Measurements from ENCODE around the gene TMEM208.

Gene TMEM208

DNA sequence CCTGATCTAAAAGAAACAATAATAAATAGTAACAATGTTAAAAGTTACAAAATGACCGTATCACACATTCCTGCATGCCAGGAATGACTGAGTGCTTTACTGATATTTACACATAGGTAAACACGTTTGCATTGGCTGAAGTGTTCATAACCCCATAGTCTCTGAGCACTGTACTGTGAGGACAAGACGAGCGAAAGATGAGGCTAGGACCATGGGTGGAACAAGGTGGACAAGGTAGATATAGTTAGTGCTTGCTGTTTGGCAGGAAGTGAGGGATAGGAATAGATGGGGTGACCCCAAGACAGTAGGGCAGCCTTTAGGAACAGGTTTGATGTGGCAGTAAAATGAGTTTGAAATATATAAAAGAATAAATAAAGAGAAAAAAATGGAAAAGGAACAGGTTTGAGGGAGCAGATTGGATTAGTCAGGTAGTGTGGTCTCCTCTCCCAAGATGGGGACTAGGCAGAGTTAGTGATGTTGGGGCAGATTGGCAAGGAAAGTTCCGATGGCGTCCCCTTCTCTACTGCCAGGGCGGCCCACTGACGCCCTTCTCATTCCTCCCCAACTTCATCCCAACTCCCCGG is 35.4 kb upstream of the TMEM208 start:
- in situ Hi-C loops (cut with MboI; ENCODE audit: low sequenced_read_pairs), result no loop called here

DNA sequence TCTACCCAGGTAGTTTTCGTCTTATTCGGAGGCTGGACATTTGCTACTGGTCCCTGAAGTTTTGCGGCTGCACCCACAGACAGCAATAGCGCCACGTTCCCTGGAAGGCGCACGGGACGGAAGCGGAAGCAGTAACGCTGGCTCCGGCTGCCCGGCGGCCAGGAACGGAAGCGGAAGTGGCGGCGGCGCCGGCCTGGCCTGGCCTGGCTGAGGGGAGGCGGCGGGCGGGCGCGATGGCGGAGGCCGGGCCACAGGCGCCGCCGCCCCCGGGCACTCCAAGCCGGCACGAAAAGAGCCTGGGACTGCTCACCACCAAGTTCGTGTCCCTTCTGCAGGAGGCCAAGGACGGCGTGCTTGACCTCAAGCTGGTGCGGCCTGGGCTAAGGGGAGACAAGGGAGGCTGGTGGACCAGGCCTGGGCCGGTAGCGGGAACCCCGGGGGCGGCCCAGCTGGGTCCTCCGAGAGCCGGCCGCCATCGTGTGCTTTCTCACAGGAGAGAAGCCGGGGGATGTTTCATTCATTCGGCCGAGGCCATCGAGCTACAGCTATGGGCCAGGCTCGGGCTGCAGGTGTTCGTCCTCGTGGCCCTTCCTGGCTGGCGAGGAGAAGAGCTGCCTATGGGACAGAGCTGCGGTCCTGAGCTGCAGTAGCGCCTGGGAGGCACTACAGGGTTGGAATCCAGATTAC is 34.8 kb upstream of the TMEM208 start, which contains the start of gene E2F4:
Gene E2F4 (plus strand): TSS at position 161 of the 687 bp plus-strand sequence. CDS start 73 bp downstream, at position 234.
- in situ Hi-C loops (cut with MboI; ENCODE audit: low sequenced_read_pairs), result no loop called here

DNA sequence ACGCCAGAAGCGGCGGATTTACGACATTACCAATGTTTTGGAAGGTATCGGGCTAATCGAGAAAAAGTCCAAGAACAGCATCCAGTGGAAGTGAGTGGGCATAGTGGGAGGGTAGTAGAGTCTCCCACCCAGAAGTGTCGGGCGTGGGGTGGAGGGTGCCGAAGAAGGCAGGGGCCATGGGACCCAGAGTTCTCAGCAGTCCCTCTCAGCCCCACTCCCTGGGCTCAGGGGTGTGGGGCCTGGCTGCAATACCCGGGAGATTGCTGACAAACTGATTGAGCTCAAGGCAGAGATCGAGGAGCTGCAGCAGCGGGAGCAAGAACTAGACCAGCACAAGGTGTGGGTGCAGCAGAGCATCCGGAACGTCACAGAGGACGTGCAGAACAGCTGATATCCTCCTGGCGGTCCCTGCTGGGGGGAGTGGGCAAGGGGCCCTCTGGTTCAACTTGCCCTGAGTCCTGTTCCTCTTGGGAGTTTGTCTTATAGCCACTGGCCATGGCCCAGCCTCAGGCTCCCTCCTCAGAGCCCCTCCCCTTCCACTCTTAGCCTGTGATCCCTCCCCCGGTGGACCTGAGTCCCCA is 34.1 kb upstream of the TMEM208 start:
- in situ Hi-C loops (cut with MboI; ENCODE audit: low sequenced_read_pairs), result no loop called here

DNA sequence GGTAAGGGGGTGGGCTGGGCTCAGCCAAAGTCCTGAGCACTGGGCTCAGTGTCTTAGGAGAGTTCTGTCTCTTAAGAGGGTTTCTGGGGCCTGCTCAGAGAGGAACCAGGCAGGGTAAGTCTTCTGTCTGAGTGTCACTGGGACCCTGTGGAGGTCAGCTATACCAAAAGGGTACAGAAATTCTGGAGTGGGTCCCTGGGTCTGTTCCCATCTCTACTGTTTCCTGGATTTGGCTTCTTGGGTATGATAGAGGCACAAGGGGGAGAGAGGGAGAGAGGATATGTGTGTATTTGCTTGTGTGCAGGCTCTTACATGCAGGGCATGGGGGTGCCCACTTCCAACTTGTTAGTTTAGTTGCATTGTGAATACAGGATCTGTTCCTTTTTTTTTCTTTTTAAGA is 33.4 kb upstream of the TMEM208 start:
- in situ Hi-C loops (cut with MboI; ENCODE audit: low sequenced_read_pairs), result no loop called here

DNA sequence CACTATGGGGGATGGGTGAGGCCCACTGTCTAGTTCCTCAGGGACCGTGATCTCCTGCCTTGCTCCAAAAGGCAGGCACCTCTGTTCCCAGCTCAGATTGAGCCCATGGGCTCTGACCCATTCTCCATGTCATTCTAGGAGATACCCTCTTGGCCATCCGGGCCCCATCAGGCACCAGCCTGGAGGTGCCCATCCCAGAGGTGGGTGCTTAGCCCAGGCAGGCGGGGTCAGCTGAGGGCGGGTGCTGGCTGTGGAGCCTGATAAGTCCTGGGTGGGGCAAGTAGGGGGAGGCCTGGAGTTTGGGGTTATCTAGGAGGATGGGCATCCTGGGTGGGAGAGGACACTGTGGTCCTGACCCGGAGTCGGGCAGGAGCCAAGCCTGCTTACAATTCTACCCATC is 32.7 kb upstream of the TMEM208 start:
- in situ Hi-C loops (cut with MboI; ENCODE audit: low sequenced_read_pairs), result no loop called here

DNA sequence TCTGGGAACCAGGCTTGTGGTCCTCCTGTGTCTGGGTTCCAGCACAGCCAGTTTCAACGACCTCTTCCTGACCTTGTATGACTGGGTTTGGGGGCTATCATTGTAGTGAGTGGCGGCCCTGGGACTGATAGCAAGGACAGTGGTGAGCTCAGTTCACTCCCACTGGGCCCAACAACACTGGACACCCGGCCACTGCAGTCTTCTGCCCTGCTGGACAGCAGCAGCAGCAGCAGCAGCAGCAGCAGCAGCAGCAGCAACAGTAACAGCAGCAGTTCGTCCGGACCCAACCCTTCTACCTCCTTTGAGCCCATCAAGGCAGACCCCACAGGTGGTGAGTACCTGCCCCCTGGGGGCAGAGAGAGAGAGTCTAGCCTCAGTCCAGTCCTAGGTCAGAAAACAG is 31.3 kb upstream of the TMEM208 start:
- in situ Hi-C loops (cut with MboI; ENCODE audit: low sequenced_read_pairs), result no loop called here

DNA sequence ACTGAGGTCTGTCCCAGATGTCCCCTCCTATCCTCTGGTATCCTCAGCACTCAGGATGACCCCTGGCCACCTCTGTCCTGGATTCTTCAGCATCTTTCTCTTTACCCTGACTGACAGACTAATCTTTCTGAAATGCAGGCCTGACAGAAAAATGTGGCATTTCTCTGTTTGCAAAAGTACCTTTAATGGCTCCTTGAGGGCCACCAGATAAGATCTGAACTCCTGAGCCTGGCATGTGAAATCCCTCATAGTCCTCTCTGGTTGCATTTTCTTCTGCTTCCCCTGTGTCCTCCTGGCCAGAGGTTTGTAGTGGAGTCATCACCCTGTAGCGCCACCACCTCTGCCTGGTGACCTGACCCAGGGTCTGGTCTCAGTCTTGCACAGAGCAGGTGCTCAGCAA is 30.0 kb upstream of the TMEM208 start:
- in situ Hi-C loops (cut with MboI; ENCODE audit: low sequenced_read_pairs), result no loop called here

DNA sequence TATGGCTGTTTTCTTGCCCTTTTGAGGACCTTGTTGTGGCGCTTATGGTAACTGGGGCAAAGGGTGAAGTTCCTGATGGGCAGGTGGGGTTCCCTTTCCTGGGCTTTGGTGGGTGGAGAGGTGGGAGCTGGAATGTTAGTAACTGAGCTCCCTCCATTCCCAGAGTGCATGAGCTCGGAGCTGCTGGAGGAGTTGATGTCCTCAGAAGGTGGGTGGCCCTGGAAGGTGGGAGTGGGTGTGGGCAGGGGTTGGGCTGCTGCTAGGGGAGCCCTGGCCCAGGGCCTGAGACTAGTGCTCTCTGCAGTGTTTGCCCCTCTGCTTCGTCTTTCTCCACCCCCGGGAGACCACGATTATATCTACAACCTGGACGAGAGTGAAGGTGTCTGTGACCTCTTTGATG is 29.2 kb upstream of the TMEM208 start:
- in situ Hi-C loops (cut with MboI; ENCODE audit: low sequenced_read_pairs), result no loop called here

DNA sequence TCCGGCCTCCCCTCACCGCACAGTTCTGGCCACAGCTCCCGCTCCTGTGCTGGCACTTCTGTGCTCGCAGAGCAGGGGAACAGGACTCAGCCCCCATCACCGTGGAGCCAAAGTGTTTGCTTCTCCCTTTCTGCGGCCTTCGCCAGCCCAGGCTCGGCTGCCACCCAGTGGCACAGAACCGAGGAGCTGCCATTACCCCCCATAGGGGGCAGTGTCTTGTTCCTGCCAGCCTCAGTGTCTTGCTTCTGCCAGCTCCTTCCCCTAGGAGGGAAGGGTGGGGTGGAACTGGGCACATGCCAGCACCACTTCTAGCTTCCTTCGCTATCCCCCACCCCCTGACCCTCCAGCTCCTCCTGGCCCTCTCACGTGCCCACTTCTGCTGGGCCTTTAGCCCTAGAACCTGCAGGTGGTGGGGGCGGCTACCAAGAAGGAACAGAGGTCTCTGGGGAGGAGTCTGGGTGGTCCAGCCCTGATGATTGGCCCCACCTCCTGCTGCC is 28.6 kb upstream of the TMEM208 start:
- in situ Hi-C loops (cut with MboI; ENCODE audit: low sequenced_read_pairs), result no loop called here

DNA sequence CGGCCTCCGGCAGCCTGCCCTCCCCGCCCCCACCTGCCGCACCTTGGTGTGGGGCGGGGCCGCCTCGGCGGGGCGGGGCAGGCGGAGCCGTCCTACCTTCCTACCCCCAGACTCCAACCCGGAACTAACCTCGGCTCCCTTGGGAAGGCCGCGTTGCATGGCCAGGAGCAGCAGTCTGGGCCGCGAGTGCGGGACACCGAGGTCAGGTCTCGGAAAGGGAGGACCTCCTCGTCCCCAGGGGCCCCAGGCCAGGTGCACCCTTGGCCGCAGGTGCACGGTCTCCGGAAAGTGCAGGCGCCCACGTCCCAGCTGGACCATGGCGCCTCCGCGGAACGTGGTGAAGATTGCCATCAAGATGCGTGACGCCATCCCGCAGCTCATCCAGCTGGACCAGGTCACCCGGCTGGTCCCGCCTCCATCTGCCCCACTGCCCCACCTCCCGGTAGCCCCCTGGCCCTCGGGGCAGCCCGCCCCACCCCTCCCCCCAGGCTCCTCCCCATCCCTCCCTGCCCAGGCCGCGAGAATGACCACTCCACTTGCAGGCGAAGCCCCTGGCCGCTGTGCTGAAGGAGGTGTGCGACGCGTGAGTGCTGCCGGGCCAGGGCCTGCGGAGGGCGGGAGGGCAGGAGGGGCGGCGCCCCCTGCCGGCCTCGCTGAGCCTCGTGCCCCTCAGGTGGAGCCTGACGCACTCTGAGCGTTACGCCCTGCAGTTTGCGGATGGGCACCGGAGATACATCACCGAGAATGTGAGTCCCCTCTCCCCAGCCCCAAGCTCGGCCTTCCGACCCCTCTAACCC is 27.7 kb upstream of the TMEM208 start, which contains the start of gene ELMO3:
Gene ELMO3 (plus strand): TSS at position 121 of the 797 bp plus-strand sequence. CDS start 196 bp downstream, at position 317.
- in situ Hi-C loops (cut with MboI; ENCODE audit: low sequenced_read_pairs), result no loop called here

DNA sequence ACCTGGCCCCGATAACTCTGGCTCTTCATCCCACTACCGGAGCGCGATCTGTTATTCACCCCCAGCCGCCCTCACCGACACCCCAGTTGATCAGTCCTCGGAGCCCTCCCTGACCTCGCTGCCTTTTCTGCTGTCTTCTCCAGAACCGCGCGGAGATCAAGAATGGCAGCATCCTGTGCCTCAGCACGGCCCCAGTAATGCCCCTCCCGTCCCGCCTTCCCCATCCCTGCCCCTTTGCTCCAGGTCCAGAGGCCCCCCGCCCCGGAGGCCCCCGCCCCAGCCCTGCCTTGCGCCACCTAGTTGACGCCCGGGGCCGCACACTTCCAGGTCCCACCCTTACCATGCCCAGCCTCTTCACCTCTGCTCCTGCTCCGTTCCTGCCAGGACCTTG is 27.1 kb upstream of the TMEM208 start:
- in situ Hi-C loops (cut with MboI; ENCODE audit: low sequenced_read_pairs), result no loop called here

DNA sequence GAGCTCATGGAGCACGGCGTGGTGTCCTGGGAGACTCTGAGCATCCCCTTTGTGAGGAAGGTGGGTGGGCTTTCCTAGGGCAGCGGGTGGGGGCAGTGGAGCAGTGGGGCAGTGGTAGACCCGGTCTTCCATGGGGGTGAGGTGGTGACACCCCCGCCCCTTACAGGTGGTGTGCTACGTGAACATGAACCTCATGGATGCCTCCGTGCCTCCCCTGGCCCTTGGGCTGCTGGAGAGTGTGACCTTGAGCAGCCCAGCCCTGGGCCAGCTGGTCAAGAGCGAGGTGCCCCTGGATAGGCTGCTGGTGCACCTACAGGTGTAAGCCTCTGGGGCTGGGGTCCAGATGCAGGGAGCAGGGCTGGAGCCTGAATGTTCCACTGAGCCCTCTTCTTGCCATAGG is 26.4 kb upstream of the TMEM208 start:
- in situ Hi-C loops (cut with MboI; ENCODE audit: low sequenced_read_pairs), result no loop called here

DNA sequence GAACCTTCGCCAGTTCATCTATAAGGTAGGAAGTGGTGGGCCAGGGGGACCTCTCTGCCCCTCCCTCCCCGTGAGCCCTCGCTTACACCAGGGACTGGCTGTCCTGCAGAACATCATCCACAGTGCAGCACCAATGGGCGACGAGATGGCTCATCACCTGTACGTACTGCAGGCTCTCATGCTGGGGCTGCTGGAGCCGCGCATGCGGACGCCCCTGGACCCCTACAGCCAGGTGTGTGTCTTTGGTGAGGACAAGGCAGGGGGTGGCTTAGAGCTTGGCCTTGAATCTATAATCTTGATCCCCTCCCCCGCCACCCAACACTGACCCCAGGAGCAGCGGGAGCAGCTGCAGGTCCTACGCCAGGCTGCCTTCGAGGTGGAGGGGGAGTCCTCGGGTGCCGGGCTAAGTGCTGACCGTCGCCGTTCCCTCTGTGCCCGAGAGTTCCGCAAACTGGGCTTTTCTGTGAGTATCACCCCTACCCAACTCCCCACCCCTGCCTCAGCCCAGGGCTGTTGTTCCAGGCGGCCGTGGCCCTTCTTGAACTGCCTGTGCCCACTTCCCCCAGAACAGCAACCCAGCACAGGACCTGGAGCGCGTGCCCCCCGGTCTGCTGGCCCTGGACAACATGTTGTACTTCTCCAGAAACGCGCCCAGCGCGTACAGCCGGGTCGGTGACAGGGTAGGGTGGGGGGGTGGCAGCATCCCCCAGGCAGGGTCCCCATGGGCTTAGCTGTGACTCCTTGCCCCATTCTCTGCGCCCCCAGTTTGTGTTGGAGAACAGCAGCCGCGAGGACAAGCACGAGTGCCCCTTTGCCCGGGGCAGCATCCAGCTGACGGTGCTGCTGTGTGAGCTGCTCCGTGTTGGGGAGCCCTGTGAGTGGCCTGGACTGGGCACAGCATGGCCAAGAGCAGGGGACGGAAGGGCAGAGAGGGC is 25.3 kb upstream of the TMEM208 start:
- in situ Hi-C loops (cut with MboI; ENCODE audit: low sequenced_read_pairs), result no loop called here

DNA sequence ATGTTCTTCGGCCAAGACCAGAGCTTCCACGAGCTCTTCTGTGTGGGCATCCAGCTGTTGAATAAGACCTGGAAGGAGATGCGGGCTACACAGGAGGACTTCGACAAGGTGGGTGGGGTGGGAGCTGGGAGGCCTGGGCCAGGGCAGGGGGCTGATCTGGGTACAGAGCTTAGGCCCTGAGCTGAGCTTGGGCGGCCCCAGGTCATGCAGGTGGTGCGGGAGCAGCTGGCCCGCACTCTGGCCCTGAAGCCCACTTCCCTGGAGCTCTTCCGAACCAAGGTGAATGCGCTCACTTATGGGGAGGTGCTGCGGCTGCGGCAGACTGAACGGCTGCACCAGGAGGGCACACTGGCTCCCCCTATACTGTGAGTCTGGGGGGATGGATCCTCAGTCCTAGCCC is 24.5 kb upstream of the TMEM208 start:
- in situ Hi-C loops (cut with MboI; ENCODE audit: low sequenced_read_pairs), result no loop called here

DNA sequence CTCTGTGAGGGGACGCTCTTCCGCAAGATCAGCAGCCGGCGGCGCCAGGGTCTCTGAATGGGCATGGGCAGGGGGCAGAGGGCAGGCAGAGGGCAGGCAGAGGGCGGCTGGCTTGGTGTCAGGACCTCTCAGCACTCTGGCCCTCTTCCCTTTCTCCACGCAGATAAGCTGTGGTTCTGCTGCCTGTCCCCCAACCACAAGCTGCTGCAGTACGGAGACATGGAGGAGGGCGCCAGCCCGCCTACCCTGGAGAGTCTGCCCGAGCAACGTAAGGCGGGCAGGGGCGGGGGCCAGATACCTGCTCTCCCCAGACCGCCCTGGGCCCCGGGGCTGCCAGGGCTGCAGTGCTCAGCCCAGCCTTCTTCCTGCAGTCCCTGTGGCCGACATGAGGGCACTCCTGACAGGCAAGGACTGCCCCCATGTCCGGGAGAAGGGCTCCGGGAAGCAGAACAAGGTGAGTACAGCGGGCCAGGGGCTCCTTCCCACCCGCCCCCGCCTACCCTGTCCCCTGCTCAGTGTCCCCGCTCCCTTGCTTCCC is 23.9 kb upstream of the TMEM208 start:
- in situ Hi-C loops (cut with MboI; ENCODE audit: low sequenced_read_pairs), result no loop called here

DNA sequence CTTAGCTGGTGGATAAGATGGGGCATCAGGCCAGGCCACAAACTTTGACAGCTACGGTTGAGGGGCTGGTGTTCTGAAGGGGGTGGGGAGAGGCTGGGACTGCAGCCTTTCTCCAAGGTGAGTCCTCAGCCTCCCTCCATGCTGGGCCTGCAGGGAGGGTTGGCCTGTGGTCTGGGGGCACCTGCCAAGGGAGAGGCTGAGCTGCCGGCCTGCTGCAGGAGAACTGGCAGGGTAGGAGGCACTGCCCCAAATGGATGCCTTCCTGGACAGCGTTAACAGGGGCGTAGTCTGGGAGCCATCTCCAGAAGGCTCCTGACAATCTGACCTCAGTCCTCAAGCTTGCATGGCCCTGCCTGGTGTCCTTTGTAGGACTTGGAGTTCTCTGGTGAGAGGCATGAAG is 22.9 kb upstream of the TMEM208 start:
- in situ Hi-C loops (cut with MboI; ENCODE audit: low sequenced_read_pairs), result no loop called here

DNA sequence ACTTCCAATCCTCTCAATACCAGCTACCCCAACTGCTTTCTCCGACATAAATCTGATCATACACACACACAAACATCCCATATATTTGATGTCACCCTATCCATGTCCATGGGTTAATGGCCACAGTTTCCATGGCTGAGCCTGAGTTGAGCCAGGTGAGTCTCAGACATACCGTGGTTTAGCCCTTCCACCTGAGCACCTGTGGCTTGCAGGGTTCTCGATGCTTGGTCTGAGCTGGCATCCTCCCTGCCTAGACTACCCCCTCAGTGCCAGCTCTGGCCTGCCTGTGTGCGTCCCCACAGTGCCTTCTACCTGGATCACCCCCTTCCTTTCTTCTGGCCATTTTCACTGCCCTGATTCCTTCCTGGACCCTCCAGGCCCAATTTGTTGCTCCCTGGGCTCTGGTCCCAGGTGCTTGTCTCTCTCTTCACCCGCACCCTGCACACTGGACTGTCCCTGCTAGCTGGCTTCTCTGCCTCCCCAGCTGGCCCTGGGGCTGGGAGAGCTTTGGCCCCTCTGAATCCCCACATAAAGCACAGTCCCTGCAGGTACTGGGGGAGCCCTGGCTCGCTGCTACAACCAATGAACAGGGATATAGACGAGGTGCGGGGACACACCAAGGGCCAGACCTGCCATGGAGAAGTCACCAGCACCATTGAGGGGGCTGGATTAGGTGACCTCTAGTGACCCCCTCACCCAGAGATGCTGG is 20.6 kb upstream of the TMEM208 start:
- in situ Hi-C loops (cut with MboI; ENCODE audit: low sequenced_read_pairs), result no loop called here

DNA sequence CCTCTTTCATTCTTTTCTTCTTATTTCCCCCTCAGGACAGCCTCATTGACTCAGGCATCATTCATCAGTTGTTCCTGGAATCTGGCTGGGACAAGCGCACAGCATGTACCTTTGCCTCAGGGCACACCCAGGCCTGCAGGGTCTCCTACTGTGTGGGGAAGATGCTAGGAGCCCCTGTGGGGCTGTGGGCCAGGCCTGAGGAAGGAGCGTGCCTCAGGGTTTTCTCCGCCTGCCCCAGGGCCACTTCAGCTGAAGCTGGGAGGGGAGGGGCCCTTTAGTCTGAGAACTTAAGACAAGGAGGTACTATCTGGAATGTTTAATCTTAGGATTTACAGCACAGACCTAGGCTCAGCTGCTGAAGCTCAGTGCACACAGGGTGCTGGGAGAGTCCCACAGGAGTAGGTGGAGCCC is 20.1 kb upstream of the TMEM208 start:
- in situ Hi-C loops (cut with MboI; ENCODE audit: low sequenced_read_pairs), result no loop called here

Measured in hTERT RPE-1 (cell line).